Measurements from ENCODE around the gene TAS2R41.

The TAS2R41 gene

DNA sequence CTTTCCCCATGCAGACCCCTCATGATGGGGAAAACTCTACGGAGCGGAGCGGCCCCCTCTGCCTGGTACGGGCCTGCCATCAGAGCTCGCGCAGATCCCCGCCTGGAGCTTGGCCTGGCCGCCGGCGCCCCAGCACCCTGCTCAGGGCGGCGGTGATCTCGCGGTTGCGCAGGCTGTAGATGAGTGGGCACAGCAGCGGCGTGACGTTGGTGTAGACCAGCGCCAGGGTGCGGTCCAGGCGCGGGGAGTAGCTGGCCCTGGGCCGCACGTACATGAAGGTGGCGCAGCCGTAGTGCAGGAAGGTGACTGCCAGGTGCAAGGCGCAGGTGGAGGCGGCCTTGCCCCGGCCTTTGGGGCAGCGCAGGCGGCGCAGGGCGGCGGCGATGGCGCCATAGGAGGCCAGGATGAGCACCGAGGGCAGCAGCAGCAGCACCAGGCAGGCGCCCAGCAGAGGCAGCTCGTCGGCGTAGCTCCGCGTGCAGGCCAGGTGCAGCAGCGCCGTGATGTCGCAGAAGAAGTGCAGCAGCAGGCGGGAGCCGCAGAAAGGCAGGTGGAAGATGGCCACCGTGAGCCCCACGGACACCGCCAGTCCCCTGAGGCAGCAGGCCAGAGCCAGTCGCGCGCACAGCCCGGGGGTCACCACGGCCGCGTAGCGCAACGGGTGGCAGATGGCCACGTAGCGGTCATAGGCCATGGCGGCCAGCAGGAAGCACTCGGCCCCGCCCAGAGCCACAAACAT, 33.4 kb downstream of the TAS2R41 start:
- no peak for TF ChIP-seq CTCF (IDR thresholded peaks at IDR 0.05; ENCODE audit: low read depth, low read length)
- no peak for DNase-seq (ENCODE audit: extremely low read depth, low read depth)

DNA sequence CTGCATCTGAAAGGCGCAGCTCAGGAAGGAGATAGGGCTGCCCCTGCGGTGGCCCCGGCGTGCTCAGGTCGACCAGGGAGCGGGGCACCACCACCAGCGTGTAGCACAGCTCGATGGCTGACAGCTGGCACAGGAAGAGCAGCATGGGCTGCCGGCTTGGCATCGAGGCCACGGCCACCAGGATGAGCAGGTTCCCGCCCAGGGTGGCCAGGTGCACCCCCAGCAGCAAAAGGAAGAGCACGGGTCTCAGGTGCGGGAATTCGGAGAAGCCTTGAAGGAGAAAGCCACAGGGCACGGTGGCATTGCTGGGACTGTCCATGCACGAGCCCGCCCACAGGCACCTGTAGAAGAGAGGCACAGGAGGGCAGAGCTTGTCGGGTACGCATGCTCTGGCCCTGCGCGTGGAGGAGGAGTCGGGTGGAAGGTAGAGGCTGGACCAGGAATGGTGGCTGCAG, 33.9 kb downstream of the TAS2R41 start:
- no peak for DNase-seq (ENCODE audit: extremely low read depth, low read depth)
- no peak for TF ChIP-seq CTCF (IDR thresholded peaks at IDR 0.05; ENCODE audit: low read depth, low read length)

GRCh38 chr7:143512488-143513340, 35.0 kb downstream of the TAS2R41 start:
- no peak for TF ChIP-seq CTCF (IDR thresholded peaks at IDR 0.05; ENCODE audit: low read depth, low read length)
- DNase-seq (ENCODE audit: extremely low read depth, low read depth) = no peak

DNA sequence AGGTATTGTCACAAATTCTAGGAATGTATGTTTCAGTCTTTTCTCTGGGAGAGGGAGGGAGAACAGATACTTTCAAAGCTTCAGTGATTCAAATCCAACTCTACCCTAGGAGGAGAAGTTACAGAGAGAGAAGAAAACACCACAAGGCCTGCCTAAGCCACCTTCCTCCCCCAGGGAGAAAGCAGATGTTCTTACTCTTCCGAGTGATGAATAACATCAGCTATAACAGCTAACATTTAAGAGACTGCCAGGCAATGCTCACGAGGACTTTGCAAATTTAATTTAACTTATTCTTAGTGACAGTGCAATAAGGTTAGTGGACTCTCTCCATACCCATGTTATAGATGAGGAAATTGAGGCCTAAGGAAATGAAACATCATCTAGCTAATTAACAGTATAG, 36.8 kb downstream of the TAS2R41 start:
- TF ChIP-seq CTCF (IDR thresholded peaks at IDR 0.05; ENCODE audit: low read depth, low read length) = no peak

DNA sequence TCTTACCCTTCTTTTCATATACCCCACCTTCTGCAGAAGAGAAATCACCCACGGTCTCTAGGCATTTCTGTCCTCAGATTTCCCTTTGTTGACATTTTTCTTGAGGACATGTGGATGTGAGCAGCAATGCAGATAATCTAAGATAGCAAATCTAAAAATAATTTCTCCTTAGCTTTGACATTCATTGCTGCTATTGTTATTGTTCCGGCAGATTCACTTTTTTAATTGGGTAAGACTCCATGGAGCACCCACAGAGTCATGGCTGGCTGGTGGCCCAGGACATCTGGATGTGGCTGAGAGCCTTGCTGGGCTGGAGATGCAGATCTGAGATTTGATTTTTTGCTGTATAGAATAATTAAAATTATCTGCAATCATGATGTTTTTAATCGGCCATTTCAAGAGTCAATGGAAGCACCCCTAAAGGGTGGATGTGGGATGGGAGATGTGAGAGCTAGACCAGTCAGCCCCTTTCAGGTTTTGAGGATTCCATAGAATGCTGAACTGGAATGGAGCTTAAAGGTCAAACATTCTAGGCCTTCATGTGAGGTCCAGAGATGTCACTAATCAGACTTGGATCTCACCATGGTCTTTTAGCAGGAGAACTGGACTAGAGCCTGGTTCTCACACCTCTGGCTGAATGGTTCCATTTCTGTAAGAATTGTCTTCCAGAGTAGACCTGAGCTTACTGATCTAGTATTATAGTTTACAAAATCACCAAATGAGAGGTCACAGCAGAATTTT, 37.5 kb downstream of the TAS2R41 start:
- DNase-seq (ENCODE audit: extremely low read depth, low read depth) = no peak
- TF ChIP-seq CTCF (IDR thresholded peaks at IDR 0.05; ENCODE audit: low read depth, low read length) = no peak

More for the DNA sequence above, 36.8 kb downstream of the TAS2R41 start:
- no peak for DNase-seq (ENCODE audit: extremely low read depth, low read depth)

- DNase-seq (ENCODE audit: extremely low read depth, low read depth) = no peak
- no peak for TF ChIP-seq CTCF (IDR thresholded peaks at IDR 0.05; ENCODE audit: low read depth, low read length)
Observed at GRCh38 chr7:143516981-143517380, 39.3 kb downstream of the TAS2R41 start.
